RWPE2 (cell line): ENCODE measurements around the gene B3GAT2.
A peak's percentile ranks its signal among the peaks of the same experiment; 100 is the strongest.

Experiments used
- ATAC-seq: fragments of 200-7000 bp; cut with Tn5 transposase; 3 replicates; pipeline ENCODE4 v1.9.1; 2021; ENCODE audit warnings: low read depth
- DNase-seq: peaks from one replicate; pipeline ENCODE4 v3.0.0-alpha.2; 2020; ENCODE audit warnings: low spot score
- H3K27ac ChIP-seq: fragments of 450-650 bp; 2 replicates; pipeline ENCODE4 v1.5.1; 2017; ENCODE audit warnings: mild to moderate bottlenecking; ENCODE audit not compliant: poor library complexity, severe bottlenecking
- H3K27me3 ChIP-seq: fragments of 250-450 bp; sonication (Bioruptor Pico); 2 replicates; pipeline ENCODE4 v1.5.1; 2021; ENCODE audit warnings: mild to moderate bottlenecking, moderate library complexity; ENCODE audit not compliant: insufficient read depth, poor library complexity, severe bottlenecking
- H3K36me3 ChIP-seq: fragments of 250-450 bp; sonication (Bioruptor Pico); 2 replicates; pipeline ENCODE4 v1.5.1; 2020; ENCODE audit warnings: low read depth, mild to moderate bottlenecking, moderate library complexity
- H3K4me1 ChIP-seq: fragments of 250-450 bp; sonication (Bioruptor Pico); 2 replicates; pipeline ENCODE4 v1.5.1; 2021; ENCODE audit warnings: mild to moderate bottlenecking, moderate library complexity; ENCODE audit not compliant: insufficient read depth, poor library complexity, severe bottlenecking
- H3K4me3 ChIP-seq: fragments of 250-450 bp; sonication (Bioruptor Pico); 2 replicates; pipeline ENCODE4 v1.5.1; 2021; ENCODE audit warnings: mild to moderate bottlenecking, moderate library complexity; ENCODE audit not compliant: severe bottlenecking
- H3K9me3 ChIP-seq: fragments of 250-450 bp; sonication (Bioruptor Pico); 2 replicates; pipeline ENCODE4 v1.5.1; 2021; ENCODE audit warnings: mild to moderate bottlenecking, moderate library complexity; ENCODE audit not compliant: severe bottlenecking
- TF ChIP-seq, protein P1 (sequence below): fragments of 450-650 bp; IDR thresholded peaks from one replicate; pipeline ENCODE4 v1.5.1; 2017; ENCODE audit warnings: mild to moderate bottlenecking, moderate library complexity; ENCODE audit not compliant: poor library complexity, severe bottlenecking

The B3GAT2 gene

DNA sequence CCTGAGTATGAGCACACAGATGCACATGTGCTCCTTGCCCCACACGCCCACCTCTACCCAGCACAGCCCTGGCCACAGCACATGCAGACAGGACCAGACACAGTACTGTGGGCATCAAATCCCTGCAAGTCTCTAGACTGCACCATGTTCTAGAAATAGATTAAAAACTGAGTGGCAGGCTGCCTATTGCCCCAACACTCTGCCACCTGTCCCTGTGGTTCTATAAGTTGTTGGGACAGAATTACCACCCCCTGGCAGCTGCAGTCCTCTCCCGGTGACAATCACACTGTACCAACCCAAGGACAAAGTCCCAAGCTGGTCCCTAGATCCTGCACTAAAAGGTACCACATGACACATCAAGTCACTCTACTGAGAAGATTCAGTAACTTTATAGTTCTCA is 70.2 kb downstream of the B3GAT2 start:
- Histone ChIP-seq H3K9me3 (no peaks in the 10 kb centered on the region), H3K4me3 (no peak overlapping the region), H3K4me1 (no peaks in the 10 kb centered on the region), H3K36me3 (no peaks in the 10 kb centered on the region), H3K27ac (no peak overlapping the region), H3K27me3 (no peaks in the 10 kb centered on the region)
- no peak for DNase-seq
- TF ChIP-seq, protein P1, sequence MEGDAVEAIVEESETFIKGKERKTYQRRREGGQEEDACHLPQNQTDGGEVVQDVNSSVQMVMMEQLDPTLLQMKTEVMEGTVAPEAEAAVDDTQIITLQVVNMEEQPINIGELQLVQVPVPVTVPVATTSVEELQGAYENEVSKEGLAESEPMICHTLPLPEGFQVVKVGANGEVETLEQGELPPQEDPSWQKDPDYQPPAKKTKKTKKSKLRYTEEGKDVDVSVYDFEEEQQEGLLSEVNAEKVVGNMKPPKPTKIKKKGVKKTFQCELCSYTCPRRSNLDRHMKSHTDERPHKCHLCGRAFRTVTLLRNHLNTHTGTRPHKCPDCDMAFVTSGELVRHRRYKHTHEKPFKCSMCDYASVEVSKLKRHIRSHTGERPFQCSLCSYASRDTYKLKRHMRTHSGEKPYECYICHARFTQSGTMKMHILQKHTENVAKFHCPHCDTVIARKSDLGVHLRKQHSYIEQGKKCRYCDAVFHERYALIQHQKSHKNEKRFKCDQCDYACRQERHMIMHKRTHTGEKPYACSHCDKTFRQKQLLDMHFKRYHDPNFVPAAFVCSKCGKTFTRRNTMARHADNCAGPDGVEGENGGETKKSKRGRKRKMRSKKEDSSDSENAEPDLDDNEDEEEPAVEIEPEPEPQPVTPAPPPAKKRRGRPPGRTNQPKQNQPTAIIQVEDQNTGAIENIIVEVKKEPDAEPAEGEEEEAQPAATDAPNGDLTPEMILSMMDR = no peak
- no peak for ATAC-seq

DNA sequence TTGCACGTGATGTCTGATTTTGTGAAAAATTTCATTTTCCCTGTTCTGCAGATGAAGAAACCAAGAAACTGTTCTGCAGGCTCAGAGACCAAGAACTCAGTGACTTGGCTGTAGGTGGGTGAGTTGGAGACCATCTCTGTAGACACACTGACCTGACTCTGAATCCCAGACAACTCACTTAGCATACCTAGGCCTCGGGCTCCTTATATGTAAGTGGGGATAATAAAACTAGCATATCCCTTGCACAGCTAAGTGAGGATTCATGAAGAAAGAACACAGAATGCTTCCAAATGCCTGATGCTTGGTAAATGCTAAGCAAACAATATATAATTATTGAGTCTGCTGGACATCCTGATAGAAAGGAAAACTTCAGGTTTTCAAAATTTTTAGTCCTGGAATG is 70.8 kb downstream of the B3GAT2 start:
- no peak for ATAC-seq
- Histone ChIP-seq H3K4me1 (no peaks in the 10 kb centered on the region), H3K27me3 (no peaks in the 10 kb centered on the region), H3K27ac (no peak overlapping the region), H3K4me3 (no peak overlapping the region), H3K36me3 (no peaks in the 10 kb centered on the region), H3K9me3 (no peaks in the 10 kb centered on the region)
- DNase-seq = no peak
- TF ChIP-seq, protein P1 = no peak

DNA sequence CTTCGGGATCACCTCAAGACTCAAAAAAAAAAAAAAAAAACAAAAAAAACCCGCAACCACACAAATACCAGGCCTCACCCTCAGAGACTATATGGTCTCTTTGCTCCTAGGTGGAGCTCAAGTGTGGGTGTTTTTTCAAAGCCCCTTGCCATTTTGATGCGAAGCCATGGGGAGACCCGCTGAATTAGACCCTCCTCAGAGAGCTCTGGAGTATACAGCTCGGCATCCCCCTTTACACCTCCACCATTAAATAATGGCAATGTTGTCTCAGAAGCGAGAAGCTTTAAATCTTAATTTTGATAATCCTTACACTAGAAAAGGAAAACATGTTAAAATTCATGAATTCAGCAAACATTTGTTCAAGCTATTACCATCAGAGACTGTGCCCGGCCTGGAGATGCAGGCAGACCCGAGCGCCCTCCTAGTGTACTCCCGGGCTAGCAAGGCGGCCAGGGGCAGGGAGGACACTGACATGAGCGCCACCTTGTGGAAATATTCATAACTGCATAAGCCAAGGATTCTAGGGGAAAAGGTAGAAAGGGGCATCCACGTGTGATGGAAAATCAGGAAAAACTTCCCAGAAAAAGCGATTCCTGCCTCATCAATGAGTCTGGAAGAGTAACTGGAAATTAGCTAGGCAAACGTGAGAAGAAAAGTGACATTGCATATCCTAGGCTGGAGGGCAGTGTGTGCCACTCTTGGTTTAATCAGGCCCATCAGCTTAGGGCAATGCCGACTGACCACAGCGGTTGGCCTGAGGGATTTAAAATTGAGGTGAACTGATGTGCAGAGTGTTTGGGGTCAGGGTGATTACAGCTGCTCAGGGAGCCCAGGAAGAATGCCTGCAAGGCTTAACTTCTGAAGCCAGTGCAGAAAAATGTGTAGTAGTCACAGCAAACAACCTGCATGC is 72.5 kb downstream of the B3GAT2 start:
- DNase-seq (no peak), ATAC-seq (peak; percentile 70; the same call in 2 of the 3 replicates)
- no peaks in the 10 kb centered on the region for H3K36me3 ChIP-seq
- H3K4me1 ChIP-seq = no peaks in the 10 kb centered on the region
- no peaks in the 10 kb centered on the region for H3K9me3 ChIP-seq
- H3K4me3 ChIP-seq = no peak overlapping the region
- H3K27ac ChIP-seq = no peak overlapping the region
- no peaks in the 10 kb centered on the region for H3K27me3 ChIP-seq
- TF ChIP-seq, protein P1 = peak; percentile 89

DNA sequence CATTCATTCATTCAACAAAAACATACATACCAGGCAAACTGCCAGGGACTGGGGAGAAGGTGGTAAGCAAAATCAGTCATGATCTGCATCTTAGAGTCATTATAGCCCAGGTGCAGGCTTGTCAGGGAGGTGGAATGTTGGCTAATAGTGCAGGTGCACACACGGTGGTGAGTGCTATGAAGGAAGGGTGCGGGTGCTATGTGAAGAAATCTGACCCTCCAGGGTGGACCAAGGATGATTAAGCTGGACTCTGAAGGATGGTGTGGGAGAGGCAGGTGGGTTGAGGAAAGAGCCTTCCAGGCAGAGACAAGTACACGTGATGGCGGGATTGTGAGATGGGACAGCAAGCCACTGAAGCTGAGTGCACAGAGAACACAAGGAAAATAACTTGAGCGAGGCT is 77.4 kb downstream of the B3GAT2 start:
- Histone ChIP-seq H3K4me3 (no peak overlapping the region), H3K36me3 (no peaks in the 10 kb centered on the region), H3K27me3 (peaks cover 4% of the 10 kb centered on the region), H3K27ac (no peak overlapping the region), H3K4me1 (no peaks in the 10 kb centered on the region), H3K9me3 (no peaks in the 10 kb centered on the region)
- TF ChIP-seq, protein P1 = no peak
- ATAC-seq = peak; percentile 44; the same call in 2 of the 3 replicates
- no peak for DNase-seq
